Gastrocnemius medialis (tissue), 4 donors: ENCODE measurements around the gene PDZRN4. TPM values are rescaled to one million over a fixed set of nuclear protein-coding genes. Genes with fewer than 3 reads are reported as not detected.
"Not testable (repeated sequence)": the region's sequence is repeated elsewhere in the genome, so short reads cannot be mapped to it uniquely, and the experiment has no call there.

Experiments used
- ATAC-seq, 2 donors: fragments of 150-250 bp; one replicate each; pipeline ENCODE4 v1.9.1; 2016
- DNase-seq, 2 donors: peaks; one replicate each; pipeline ENCODE4 v3.0.0-alpha.2; 2019
- H3K27ac ChIP-seq, 4 donors: fragments of 200-600 bp; sonication (generic); 1 replicate in 1 of 4; 2 replicates in 3 of 4; pipeline ENCODE4 v1.5.1; 2016 to 2018; ENCODE audit warnings: mild to moderate bottlenecking in 2 of 4, moderate library complexity in 1 of 4
- H3K27me3 ChIP-seq, 3 donors: fragments of 200-600 bp; sonication (generic) in 2 of 3; 1 replicate in 1 of 3; 2 replicates in 2 of 3; pipeline versions ENCODE4 v1.5.1 to v1.6.0; 2016 to 2019; ENCODE audit warnings: mild to moderate bottlenecking in 1 of 3, moderate library complexity in 1 of 3
- H3K36me3 ChIP-seq, 2 donors: fragments of 200-600 bp; sonication (generic) in 1 of 2; one replicate each; pipeline ENCODE4 v1.5.1; 2017 to 2018
- H3K4me1 ChIP-seq, 2 donors: fragments of 200-600 bp; sonication (generic) in 1 of 2; one replicate each; pipeline ENCODE4 v1.5.1; 2016 to 2017; ENCODE audit warnings: mild to moderate bottlenecking in 2 of 2
- H3K4me3 ChIP-seq, 4 donors: fragments of 200-600 bp; sonication (generic) in 3 of 4; 1 replicate in 1 of 4; 2 replicates in 3 of 4; pipeline ENCODE4 v1.5.1; 2016 to 2019; ENCODE audit warnings: mild to moderate bottlenecking in 2 of 4
- H3K9me3 ChIP-seq, 3 donors: fragments of 200-600 bp; sonication (generic) in 2 of 3; 1 replicate in 1 of 3; 2 replicates in 2 of 3; pipeline ENCODE4 v1.5.1; 2016 to 2019
- POLR2A ChIP-seq, 2 donors: fragments of 450-650 bp; IDR thresholded peaks; one replicate each; pipeline ENCODE4 v1.6.1; 2017; ENCODE audit warnings: antibody characterized with exemption in 2 of 2, mild to moderate bottlenecking in 2 of 2, moderate library complexity in 2 of 2
- in situ Hi-C, 4 donors: fragments of 200-750 bp; cut with MboI; loops; one replicate each; pipeline versions ENCODE4 v1.15.0 to v1.8.0; 2017; ENCODE audit warnings: low sequenced_read_pairs in 4 of 4
- intact Hi-C: fragments of 100-400 bp; cut with DNase I; formaldehyde crosslinking; loops from one replicate; pipeline ENCODE4 v1.15.1; 2023; ENCODE audit warnings: low total_unique reads
- total RNA-seq, 4 donors: library from RNA; depleted of rRNA; stranded (reverse); fragments of >200 nt; gene quantifications; one replicate each; pipeline versions ENCODE4 v1.1.0 to v1.2.3, GENCODE V29; 2016
- TF ChIP-seq, protein P1 (sequence below), 5 experiments: fragments of 450-650 bp in 3 of 5; fragments of 200-600 bp in 2 of 5; sonication (generic) in 2 of 5; IDR thresholded peaks in 4 of 5; conservative IDR thresholded peaks in 1 of 5; 1 replicate in 4 of 5; 2 replicates in 1 of 5; pipeline ENCODE4 v1.5.1; 2016 to 2019; ENCODE audit warnings: antibody characterized with exemption in 5 of 5, mild to moderate bottlenecking in 3 of 5, moderate library complexity in 3 of 5

PDZRN4 gene
- total RNA-seq, 4 donors from 2014 or later: 0.17 to 1.7 (median 0.64) TPM

- Histone ChIP-seq H3K9me3 (no peaks in the 10 kb centered on the region), H3K36me3 (no peaks in the 10 kb centered on the region), H3K4me1 (no peaks in the 10 kb centered on the region), H3K27ac (no peak overlapping the region), H3K4me3 (no peak overlapping the region), H3K27me3 (no peaks in the 10 kb centered on the region)
- intact Hi-C loops: no loop called here
- in situ Hi-C loops: loop anchor here in 3 of 4 donors (5.0 to 25.0 kb wide), 3 partner anchors 734 to 747 kb away; no protein-coding TSS in a partner anchor
- no peak for ATAC-seq
- no peak for DNase-seq
- no peak for TF ChIP-seq POLR2A (IDR thresholded peaks at IDR 0.05)
- TF ChIP-seq, protein P1, sequence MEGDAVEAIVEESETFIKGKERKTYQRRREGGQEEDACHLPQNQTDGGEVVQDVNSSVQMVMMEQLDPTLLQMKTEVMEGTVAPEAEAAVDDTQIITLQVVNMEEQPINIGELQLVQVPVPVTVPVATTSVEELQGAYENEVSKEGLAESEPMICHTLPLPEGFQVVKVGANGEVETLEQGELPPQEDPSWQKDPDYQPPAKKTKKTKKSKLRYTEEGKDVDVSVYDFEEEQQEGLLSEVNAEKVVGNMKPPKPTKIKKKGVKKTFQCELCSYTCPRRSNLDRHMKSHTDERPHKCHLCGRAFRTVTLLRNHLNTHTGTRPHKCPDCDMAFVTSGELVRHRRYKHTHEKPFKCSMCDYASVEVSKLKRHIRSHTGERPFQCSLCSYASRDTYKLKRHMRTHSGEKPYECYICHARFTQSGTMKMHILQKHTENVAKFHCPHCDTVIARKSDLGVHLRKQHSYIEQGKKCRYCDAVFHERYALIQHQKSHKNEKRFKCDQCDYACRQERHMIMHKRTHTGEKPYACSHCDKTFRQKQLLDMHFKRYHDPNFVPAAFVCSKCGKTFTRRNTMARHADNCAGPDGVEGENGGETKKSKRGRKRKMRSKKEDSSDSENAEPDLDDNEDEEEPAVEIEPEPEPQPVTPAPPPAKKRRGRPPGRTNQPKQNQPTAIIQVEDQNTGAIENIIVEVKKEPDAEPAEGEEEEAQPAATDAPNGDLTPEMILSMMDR (IDR thresholded peaks at IDR 0.05 in 4 of 5, conservative IDR thresholded peaks at IDR 0.05 in 1 of 5): no peak
These were observed 89.8 kb downstream of the PDZRN4 start for GRCh38 chr12:41277946-41278267.

DNA sequence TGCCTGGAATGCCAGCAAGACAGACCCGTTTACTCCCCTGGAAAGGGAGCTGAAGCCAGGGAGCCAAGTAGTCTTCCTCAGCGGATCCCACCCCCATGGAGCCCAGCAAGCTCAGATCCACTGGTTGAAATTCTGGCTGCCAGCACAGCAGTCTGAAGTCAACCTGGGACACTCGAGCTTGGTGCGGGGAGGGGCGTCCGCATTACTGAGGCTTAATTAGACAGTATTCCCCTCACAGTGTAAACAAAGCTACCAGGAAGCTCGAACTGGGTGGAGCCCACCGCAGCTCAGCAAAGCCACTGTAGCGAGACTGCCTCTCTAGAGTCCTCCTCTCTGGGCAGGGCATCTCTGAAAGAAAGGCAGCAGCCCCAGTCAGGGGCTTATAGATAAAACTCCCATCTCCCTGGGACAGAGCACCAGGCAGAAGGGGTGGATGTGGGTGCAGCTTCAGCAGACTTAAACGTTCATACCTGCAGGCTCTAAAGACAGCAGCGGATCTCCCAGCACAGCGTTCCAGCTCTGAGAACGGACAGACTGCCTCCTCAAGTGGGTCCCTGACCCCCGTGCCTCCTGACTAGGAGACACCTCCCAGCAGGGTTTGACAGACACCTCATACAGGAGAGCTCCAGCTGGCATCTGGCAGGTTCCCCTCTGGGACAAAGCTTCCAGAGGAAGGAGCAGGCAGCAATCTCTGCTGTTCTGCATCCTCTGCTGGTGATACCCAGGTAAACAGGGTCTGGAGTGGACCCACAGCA, 92.4 kb downstream of the PDZRN4 start:
- intact Hi-C loops, DNase-seq: not testable (repeated sequence)
- in situ Hi-C loops: loop anchor here in 1 of 4 donors (25.0 kb wide), 1 partner anchor 732 kb away; no protein-coding TSS in a partner anchor

GRCh38 chr12:41285470-41285869, 97.3 kb downstream of the PDZRN4 start:
- H3K4me3 ChIP-seq, H3K27ac ChIP-seq, H3K4me1 ChIP-seq, H3K9me3 ChIP-seq, ATAC-seq, H3K36me3 ChIP-seq, intact Hi-C loops, H3K27me3 ChIP-seq, DNase-seq: not testable (repeated sequence)
- in situ Hi-C loops: loop anchor here in 1 of 4 donors (25.0 kb wide), 1 partner anchor 727 kb away; no protein-coding TSS in a partner anchor

More for the DNA sequence above, 92.4 kb downstream of the PDZRN4 start:
- not testable (repeated sequence) for H3K36me3 ChIP-seq, H3K27ac ChIP-seq, H3K4me3 ChIP-seq, H3K27me3 ChIP-seq, ATAC-seq, H3K4me1 ChIP-seq, H3K9me3 ChIP-seq

- Histone ChIP-seq H3K9me3 (no peaks in the 10 kb centered on the region), H3K36me3 (no peaks in the 10 kb centered on the region), H3K4me1 (no peaks in the 10 kb centered on the region), H3K27ac (no peak overlapping the region), H3K27me3 (no peaks in the 10 kb centered on the region), H3K4me3 (no peak overlapping the region)
- in situ Hi-C loops (loop anchor here in 1 of 4 donors (25.0 kb wide), 1 partner anchor 726 kb away; no protein-coding TSS in a partner anchor), intact Hi-C loops (no loop called here)
- no peak for TF ChIP-seq POLR2A (IDR thresholded peaks at IDR 0.05)
- TF ChIP-seq, protein P1 (IDR thresholded peaks at IDR 0.05 in 4 of 5, conservative IDR thresholded peaks at IDR 0.05 in 1 of 5): no peak
- no peak for ATAC-seq
- DNase-seq: no peak
These were observed 98.3 kb downstream of the PDZRN4 start for GRCh38 chr12:41286426-41286825.

DNA sequence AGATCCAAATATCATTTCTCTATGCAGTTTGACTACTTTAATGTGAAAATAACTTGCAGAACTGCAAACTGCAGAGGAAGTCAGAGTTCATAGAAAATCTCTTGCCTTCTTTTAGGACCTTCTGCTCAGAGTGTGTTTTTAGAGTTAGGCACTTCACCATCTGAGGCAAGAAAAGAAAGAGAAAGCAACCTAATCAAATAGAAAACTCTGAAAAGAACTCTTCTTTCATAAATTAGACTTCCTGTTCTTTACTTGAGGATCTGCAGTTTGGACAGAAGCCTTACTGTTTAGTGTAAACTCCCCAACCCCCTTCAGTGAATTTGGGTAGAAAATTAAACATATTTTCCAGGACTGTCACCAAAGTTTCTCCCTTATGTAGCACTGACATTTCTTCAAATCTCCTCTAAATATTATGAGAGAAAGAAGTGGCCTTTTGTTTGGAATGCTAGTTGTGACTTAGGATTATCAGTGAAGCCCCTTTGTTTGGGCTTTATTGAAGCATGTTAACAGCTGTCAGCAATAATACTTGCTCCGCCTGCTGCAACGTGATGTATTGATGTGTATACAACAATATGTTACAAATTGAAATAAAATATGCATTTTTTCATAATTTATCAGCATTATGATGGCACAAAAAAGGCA, 99.5 kb downstream of the PDZRN4 start:
- H3K4me1 ChIP-seq: no peaks in the 10 kb centered on the region
- DNase-seq (no peak), ATAC-seq (no peak)
- no peak overlapping the region for H3K4me3 ChIP-seq
- in situ Hi-C loops: loop anchor here in 1 of 4 donors (25.0 kb wide), 1 partner anchor 725 kb away; no protein-coding TSS in a partner anchor
- intact Hi-C loops: no loop called here
- no peak overlapping the region for H3K27ac ChIP-seq
- TF ChIP-seq POLR2A (IDR thresholded peaks at IDR 0.05): no peak
- TF ChIP-seq, protein P1 (IDR thresholded peaks at IDR 0.05 in 4 of 5, conservative IDR thresholded peaks at IDR 0.05 in 1 of 5): no peak
- H3K27me3 ChIP-seq: no peaks in the 10 kb centered on the region
- no peaks in the 10 kb centered on the region for H3K9me3 ChIP-seq
- no peaks in the 10 kb centered on the region for H3K36me3 ChIP-seq
